HT1080 (cell line): ENCODE measurements around the gene ECI1. TPM values are rescaled to one million over a fixed set of nuclear protein-coding genes. Genes with fewer than 3 reads are reported as not detected.

ENCODE experiments used
- DNase-seq: peaks from one replicate; pipeline ENCODE4 v3.0.0-alpha.2; 2015; ENCODE audit warnings: low read depth
- total RNA-seq: library from RNA; depleted of rRNA; stranded (reverse); fragments of >200 nt; shearing (Covaris generic); gene quantifications from 2 replicates; pipeline ENCODE4 v1.2.3, GENCODE V29; 2014

The ECI1 gene
- total RNA-seq, 1 experiment from 2014 or later = 40.0 TPM

GRCh38 chr16:2235234-2235651 is 16.1 kb downstream of the ECI1 start:
- DNase-seq = no peak

GRCh38 chr16:2234813-2235170 is 16.6 kb downstream of the ECI1 start:
- DNase-seq = no peak

GRCh38 chr16:2233872-2234812 is 17.2 kb downstream of the ECI1 start:
- no peak for DNase-seq

GRCh38 chr16:2233046-2233775 is 18.2 kb downstream of the ECI1 start:
- no peak for DNase-seq

DNA sequence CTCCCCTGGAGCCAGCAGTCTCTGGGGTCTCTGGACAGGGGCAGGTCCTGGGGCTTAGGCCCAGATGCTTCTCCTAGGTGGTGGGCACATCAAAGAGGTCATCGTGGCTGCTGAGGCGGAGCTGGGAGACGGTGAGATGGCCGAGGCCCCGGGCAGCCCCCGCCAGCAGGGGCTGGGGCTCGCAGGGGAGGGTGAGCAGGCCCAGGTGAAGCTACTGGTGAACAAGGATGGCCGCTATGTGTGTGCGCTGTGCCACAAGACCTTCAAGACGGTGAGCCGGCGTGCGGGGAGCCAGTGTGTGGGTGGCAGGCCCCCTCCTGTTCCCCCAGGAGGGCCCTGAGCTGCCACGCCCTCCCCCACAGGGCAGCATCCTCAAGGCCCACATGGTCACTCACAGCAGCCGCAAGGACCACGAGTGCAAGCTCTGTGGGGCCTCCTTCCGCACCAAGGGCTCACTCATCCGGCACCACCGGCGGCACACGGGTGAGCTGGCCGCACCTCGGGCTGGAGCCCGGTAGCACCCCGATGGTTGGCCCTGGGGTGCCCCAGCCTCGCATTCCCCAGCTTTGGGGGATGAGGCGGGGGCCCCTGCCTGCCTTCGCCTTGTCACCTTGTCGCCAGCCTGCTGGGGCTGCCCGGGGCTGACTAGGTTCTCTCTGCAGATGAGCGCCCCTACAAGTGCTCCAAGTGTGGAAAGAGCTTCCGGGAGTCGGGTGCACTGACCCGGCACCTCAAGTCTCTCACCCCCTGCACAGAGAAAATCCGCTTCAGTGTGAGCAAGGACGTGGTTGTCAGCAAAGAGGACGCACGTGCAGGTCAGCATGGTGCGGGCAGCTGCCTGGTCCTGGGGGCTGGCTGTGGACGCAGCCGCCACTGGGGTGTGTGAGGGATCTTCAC is 19.0 kb downstream of the ECI1 start:
- DNase-seq = no peak

- DNase-seq = no peak
These were observed 20.1 kb downstream of the ECI1 start for GRCh38 chr16:2231016-2231931.

DNA sequence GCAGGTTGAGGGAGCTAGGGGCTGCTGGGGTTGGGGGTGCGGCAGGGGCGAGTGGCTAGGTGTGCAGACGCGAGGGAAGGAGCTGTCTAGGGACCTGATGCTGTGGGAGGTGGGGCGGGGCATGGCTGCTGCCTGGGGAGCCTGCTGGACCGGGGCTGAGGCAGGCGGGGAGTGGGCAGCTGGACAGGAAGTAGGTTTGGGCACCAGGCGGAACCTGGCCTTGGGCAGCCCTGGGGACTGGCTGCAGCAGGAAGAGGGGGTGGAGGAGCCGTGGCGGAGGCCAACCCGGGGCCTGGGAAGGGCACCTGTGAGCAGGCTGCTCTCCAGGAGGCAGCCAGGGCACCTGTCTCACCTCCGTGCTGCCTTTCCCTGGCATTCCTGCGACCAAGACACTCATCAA is 21.0 kb downstream of the ECI1 start:
- DNase-seq = no peak

- no peak for DNase-seq
These were observed 21.6 kb downstream of the ECI1 start for GRCh38 chr16:2229632-2230250.

- DNase-seq = no peak
These were observed 22.3 kb downstream of the ECI1 start for GRCh38 chr16:2229091-2229490.

DNA sequence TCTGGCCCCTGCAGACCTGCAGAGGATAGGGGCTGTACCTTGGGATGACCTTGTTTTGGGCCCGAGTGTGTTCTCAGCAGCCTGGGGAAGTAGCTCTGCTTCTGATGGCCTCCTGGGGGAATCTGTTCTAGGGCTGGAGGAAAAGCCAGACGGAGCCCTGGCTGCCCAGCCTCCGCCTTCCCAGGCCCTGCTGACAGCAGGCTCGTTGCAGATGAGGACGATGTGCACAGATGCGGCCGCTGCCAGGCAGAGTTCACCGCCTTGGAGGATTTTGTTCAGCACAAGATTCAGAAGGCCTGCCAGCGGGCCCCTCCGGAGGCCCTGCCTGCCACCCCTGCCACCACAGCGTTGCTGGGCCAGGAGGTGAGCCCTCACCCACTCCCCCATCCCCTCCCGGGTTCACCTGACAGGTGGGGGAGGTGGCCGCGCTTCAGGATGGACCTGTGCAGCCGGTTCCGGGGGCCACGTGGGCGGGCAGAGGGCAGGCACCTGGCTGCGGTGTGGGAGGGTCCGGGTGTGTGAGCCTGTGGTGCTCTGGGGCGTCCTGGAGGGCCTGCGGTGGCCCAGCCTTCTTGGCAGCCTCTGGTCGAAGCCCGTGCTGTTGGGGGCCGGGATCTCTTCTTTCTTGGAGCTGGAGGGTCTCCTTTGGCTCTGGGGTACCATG is 23.1 kb downstream of the ECI1 start:
- no peak for DNase-seq

DNA sequence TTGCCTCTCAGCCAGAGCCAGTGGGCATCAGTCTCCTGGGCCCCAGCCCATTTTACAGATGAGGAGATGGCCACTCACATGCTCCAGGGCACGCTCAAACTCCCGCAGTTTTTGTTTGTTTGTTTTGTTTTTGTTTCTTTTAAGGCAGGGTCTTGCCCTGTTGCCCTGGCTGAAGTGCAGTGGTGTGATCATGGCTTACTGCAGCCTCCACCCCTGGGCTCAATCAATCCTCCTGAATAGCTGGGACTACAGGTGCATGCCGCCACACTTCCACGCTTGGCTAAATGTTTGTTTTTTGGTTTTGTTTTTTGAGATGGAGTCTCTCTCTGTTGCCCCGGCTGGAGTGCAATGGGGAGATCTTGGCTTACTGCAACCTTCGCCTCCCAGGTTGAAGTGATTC is 24.5 kb downstream of the ECI1 start:
- DNase-seq = no peak

DNA sequence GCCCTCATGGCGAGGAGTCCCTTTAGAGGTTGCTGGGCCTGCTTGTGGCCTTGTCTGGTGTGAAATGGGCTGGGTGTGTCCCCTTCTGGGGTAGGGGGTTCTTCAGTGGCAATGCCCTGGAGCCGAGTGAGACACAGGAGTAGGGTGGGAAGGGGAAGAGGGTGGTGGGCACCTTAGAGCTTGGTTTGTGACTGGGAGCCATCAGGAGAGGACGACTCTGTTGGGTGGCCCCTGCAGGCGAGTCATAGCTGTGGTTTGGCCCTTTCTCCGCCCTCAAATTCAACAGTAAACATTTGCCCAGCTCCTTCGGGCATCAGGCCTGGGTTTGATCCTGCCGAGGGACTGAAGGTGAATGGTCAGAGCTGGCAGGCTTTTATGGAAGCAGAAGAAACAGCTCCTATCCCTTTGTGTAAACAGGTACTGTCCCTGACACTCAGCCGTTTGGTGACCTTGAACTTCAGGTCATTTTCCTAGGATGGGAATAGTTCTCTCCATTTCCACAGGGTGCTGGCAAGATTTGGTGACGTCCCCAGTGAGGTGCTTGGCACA is 25.1 kb downstream of the ECI1 start:
- DNase-seq = no peak

DNA sequence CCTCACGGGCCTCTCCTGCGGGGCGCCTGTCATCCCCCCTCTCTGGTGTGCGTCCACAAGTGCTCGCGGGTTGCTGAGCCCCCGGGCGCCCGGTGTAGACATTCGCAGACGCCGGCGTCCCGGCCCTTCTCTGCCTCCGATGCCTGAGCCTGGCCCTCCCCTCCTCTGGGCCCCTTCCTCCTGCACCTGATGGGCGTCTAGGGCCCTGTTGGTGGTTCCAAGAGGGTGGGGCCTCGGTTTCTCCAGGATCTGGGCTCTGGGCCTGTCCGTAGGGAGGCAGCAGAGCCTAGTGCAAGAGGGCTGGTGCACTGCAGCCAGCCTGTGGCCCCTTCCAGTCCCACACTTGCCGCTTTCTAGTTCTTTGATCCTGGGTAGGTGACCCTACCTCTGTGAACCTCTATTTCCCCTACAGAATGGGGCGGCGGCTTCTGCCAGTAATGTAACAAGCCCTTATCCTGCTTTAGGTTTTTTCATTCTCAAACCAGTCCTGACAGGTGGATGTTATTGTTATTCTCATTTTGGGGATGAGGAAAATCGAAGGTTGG is 27.4 kb downstream of the ECI1 start:
- peak; percentile 54 for DNase-seq

DNA sequence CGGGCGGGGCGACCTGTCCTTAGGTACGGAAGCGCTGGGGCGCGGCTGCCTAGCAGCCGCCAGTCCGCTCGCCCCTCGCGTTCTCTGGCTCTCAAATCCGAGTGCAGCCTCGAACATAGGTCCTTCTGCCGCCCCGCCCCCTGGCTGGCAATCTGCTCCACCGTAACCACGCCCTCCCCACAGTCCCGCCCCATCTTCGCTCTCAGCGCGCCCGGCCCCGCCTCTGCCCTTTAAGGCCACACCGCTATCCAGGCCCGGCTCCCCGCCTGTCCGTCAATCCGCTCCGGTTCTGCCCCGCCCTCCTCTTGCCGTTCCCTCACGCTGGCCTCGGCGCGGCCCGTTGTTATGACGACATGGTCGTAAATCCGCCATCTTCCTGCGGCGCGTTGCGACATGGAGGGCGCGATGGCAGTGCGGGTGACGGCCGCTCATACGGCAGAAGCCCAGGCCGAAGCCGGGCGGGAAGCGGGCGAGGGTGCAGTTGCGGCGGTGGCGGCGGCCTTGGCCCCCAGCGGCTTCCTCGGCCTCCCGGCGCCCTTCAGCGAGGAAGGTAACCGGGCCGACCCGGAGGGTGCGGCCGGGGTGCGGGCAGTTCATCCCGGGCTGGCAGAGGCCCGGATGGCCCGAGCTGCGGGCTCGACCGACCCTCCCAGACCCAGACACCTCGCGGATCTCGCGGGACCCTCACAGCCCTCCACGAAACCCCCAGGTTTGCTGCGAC is 28.0 kb downstream of the ECI1 start, which contains the start of gene E4F1:
TSS of gene E4F1 (plus strand) at position 371 of the 721 bp plus-strand sequence. CDS start at position 394, 23 bp downstream.
- DNase-seq = peak; percentile 99

DNA sequence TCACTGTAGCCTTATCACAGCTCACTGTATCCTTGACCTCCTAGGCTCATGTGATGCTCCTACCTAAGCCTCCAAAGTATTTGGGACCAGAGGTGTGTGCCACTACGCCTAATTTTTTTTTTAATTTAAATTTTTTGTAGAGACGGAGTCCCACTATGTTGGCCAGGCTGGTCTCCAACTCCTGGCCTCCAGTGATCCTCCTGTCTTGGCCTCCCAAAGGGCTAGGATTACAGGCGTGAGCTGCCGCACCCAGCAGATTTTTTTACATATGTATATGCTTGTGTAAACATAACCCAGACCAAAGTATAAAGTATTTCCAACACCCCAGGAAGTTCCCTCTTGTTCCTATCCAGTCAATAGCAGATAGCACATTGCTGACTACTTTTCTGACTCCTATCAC is 35.1 kb downstream of the ECI1 start:
- no peak for DNase-seq

DNA sequence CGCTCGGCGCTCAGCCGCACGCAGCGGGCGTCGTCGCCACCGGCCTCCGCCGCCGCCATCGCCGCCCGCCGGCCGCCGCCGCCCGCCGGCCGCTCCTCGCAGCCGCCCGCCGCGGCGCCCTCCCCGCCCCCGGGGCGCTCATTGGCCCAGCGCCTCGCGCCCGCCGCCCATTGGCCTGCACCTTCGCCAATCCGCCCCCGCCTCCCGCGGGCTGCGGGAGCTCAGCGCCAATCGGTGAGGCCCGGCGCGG is 36.7 kb downstream of the ECI1 start, which contains the start of gene PGP:
TSS of gene PGP (minus strand) at position 122 of the 250 bp plus-strand sequence. CDS start at position 59, 63 bp downstream.
- DNase-seq = no peak

DNA sequence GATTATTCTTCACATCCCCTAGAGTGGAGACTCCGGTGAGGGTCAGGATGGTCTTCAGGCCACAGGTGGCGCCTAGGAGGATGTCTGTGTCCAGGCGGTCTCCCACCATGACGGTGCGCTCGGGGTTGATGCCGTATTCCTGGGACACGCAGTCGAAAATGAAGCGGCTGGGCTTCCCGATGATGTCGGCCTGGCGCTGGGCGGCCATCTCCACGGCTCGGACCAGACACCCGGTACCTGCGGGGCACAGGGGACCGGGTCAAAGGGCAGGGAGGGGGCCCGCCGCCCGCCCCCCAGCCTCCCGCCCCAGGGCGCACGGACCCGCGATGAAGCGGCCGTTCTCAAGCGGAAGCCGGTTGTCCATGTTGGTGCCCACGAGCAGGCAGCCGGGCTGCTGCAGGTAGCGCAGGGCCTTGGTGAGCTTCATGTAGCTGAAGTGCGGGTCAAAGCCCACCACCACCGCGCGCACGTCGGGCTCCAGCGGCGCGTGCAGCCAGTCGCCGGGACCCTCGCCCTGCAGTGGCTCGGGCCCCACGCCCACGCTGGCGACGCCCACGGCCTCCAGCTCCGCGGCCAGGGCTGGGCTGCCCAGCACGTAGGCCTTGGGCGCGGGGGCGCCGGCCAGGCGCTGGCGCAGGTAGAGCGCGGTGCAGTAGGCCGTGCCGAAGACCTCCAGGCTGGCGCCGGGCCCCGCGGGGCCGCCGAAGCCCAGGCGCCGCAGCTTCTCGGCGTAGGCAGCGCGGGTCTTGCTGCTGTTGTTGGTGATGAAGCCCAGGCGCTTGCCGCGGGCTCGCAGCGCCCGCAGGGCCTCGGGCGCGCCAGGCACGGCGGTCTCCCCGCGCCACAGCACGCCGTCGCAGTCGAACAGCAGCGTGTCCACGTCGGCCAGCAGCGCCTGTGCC is 37.3 kb downstream of the ECI1 start:
- no peak for DNase-seq
